GM21515 (cell line): Measurements from ENCODE around the gene VSX1.

Experiments used
- ATAC-seq: cut with Tn5 transposase; IDR thresholded peaks from one replicate; pipeline ENCODE4 v1.9.1; 2021; ENCODE audit not compliant: unreplicated experiment

Gene VSX1

GRCh38 chr20:25054096-25054820, 27.7 kb downstream of the VSX1 start:
- no peak for ATAC-seq

GRCh38 chr20:25053255-25054031, 28.5 kb downstream of the VSX1 start:
- ATAC-seq = no peak

GRCh38 chr20:25052255-25053194, 29.4 kb downstream of the VSX1 start:
- no peak for ATAC-seq

- ATAC-seq = no peak
These were observed 30.4 kb downstream of the VSX1 start for GRCh38 chr20:25051386-25052155.

GRCh38 chr20:25050501-25051350, 31.2 kb downstream of the VSX1 start:
- no peak for ATAC-seq

GRCh38 chr20:25050082-25050481, 31.9 kb downstream of the VSX1 start:
- ATAC-seq = no peak

- no peak for ATAC-seq
These were observed 32.5 kb downstream of the VSX1 start for GRCh38 chr20:25049261-25050060.

GRCh38 chr20:25048519-25048952, 33.4 kb downstream of the VSX1 start:
- ATAC-seq = no peak

GRCh38 chr20:25047766-25048165, 34.2 kb downstream of the VSX1 start:
- no peak for ATAC-seq

GRCh38 chr20:25046736-25047666, 34.9 kb downstream of the VSX1 start:
- no peak for ATAC-seq

- ATAC-seq = no peak
These were observed 35.7 kb downstream of the VSX1 start for GRCh38 chr20:25046181-25046641.

GRCh38 chr20:25045343-25045712, 36.6 kb downstream of the VSX1 start:
- no peak for ATAC-seq

GRCh38 chr20:25044660-25045342, 37.1 kb downstream of the VSX1 start:
- no peak for ATAC-seq

GRCh38 chr20:25044261-25044560, 37.7 kb downstream of the VSX1 start:
- no peak for ATAC-seq

GRCh38 chr20:25043499-25044260, 38.3 kb downstream of the VSX1 start:
- no peak for ATAC-seq
